Measurements from ENCODE around the gene COQ10A. TPM values are rescaled to one million over a fixed set of nuclear protein-coding genes. Genes with fewer than 3 reads are reported as not detected.

The COQ10A gene
- polyA plus RNA-seq, 1 donor (not counting 4 experiments of a cell fraction or from before 2014, with no cell fraction given) = 11.6 TPM

GRCh38 chr12:56242986-56243385 lies 23.8 kb upstream of the COQ10A start:
- Histone ChIP-seq H3K79me2 (ENCODE audit: control insufficient read depth, insufficient read depth, low read length) (peaks cover 1% of the 10 kb centered on the region), H4K20me1 (ENCODE audit: control insufficient read depth, extremely low read depth, insufficient read depth, low read length) (peaks cover 3% of the 10 kb centered on the region), H3K4me3 (ENCODE audit: control insufficient read depth in 2 of 3, extremely low read depth in 1 of 3, insufficient read depth in 2 of 3, low read depth in 1 of 3, low read length in 3 of 3) (no peak overlapping the region), H3K27me3 (ENCODE audit: control insufficient read depth, extremely low read depth, insufficient read depth, low read length) (no peaks in the 10 kb centered on the region), H2AFZ (ENCODE audit: control insufficient read depth, low read length) (no peak overlapping the region), H3K9me3 (ENCODE audit: control insufficient read depth, low read depth, low read length) (no peaks in the 10 kb centered on the region), H3K4me2 (ENCODE audit: control insufficient read depth, extremely low read depth, insufficient read depth, low read depth, low read length) (no peak overlapping the region), H3K27ac (ENCODE audit: control insufficient read depth, insufficient read depth, low read length) (no peak overlapping the region), H3K9ac (ENCODE audit: control insufficient read depth, extremely low read depth, insufficient read depth, low read length) (no peak overlapping the region), H3K9me1 (ENCODE audit: control insufficient read depth, extremely low read depth, insufficient read depth, low read length) (no peaks in the 10 kb centered on the region), H3K36me3 (ENCODE audit: control insufficient read depth in 2 of 2, extremely low read depth in 1 of 2, insufficient read depth in 2 of 2, low read length in 2 of 2) (peaks cover 40 to 57% of the 10 kb centered on the region in 2 experiments), H3K4me1 (ENCODE audit: control insufficient read depth, extremely low read depth, insufficient read depth, low read length) (no peaks in the 10 kb centered on the region)
- FAIRE-seq (no peak), DNase-seq (ENCODE audit: low read depth, low spot score) (no peak)
- TF ChIP-seq, protein P1, sequence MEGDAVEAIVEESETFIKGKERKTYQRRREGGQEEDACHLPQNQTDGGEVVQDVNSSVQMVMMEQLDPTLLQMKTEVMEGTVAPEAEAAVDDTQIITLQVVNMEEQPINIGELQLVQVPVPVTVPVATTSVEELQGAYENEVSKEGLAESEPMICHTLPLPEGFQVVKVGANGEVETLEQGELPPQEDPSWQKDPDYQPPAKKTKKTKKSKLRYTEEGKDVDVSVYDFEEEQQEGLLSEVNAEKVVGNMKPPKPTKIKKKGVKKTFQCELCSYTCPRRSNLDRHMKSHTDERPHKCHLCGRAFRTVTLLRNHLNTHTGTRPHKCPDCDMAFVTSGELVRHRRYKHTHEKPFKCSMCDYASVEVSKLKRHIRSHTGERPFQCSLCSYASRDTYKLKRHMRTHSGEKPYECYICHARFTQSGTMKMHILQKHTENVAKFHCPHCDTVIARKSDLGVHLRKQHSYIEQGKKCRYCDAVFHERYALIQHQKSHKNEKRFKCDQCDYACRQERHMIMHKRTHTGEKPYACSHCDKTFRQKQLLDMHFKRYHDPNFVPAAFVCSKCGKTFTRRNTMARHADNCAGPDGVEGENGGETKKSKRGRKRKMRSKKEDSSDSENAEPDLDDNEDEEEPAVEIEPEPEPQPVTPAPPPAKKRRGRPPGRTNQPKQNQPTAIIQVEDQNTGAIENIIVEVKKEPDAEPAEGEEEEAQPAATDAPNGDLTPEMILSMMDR (optimal IDR thresholded peaks at IDR 0.05 in 1 of 3, IDR thresholded peaks at IDR 0.05 in 1 of 3, conservative IDR thresholded peaks at IDR 0.05 in 1 of 3; ENCODE audit: extremely low read depth in 1 of 3, insufficient read depth in 2 of 3, low read length in 3 of 3) = no peak
- TF ChIP-seq EZH2 (IDR thresholded peaks at IDR 0.05; ENCODE audit: low read length) = no peak
- dilution Hi-C loops (cut with MboI; ENCODE audit: extremely low pct_ligation_motif_present, low sequenced_read_pairs) = no loop called here

GRCh38 chr12:56243731-56244181 lies 23.0 kb upstream of the COQ10A start:
- Histone ChIP-seq H3K9ac (ENCODE audit: control insufficient read depth, extremely low read depth, insufficient read depth, low read length) (no peak overlapping the region), H3K4me3 (ENCODE audit: control insufficient read depth in 2 of 3, extremely low read depth in 1 of 3, insufficient read depth in 2 of 3, low read depth in 1 of 3, low read length in 3 of 3) (no peak overlapping the region), H3K4me1 (ENCODE audit: control insufficient read depth, extremely low read depth, insufficient read depth, low read length) (no peaks in the 10 kb centered on the region), H3K36me3 (ENCODE audit: control insufficient read depth in 2 of 2, extremely low read depth in 1 of 2, insufficient read depth in 2 of 2, low read length in 2 of 2) (peaks cover 45 to 62% of the 10 kb centered on the region in 2 experiments), H3K79me2 (ENCODE audit: control insufficient read depth, insufficient read depth, low read length) (peaks cover 1% of the 10 kb centered on the region), H2AFZ (ENCODE audit: control insufficient read depth, low read length) (no peak overlapping the region), H3K9me1 (ENCODE audit: control insufficient read depth, extremely low read depth, insufficient read depth, low read length) (no peaks in the 10 kb centered on the region), H3K9me3 (ENCODE audit: control insufficient read depth, low read depth, low read length) (no peaks in the 10 kb centered on the region), H3K27me3 (ENCODE audit: control insufficient read depth, extremely low read depth, insufficient read depth, low read length) (no peaks in the 10 kb centered on the region), H4K20me1 (ENCODE audit: control insufficient read depth, extremely low read depth, insufficient read depth, low read length) (peaks cover 3% of the 10 kb centered on the region), H3K27ac (ENCODE audit: control insufficient read depth, insufficient read depth, low read length) (no peak overlapping the region), H3K4me2 (ENCODE audit: control insufficient read depth, extremely low read depth, insufficient read depth, low read depth, low read length) (no peak overlapping the region)
- FAIRE-seq = no peak
- dilution Hi-C loops (cut with MboI; ENCODE audit: extremely low pct_ligation_motif_present, low sequenced_read_pairs) = no loop called here
- DNase-seq (ENCODE audit: low read depth, low spot score) = no peak
- TF ChIP-seq EZH2 (IDR thresholded peaks at IDR 0.05; ENCODE audit: low read length) = no peak
- TF ChIP-seq, protein P1 (optimal IDR thresholded peaks at IDR 0.05 in 1 of 3, IDR thresholded peaks at IDR 0.05 in 1 of 3, conservative IDR thresholded peaks at IDR 0.05 in 1 of 3; ENCODE audit: extremely low read depth in 1 of 3, insufficient read depth in 2 of 3, low read length in 3 of 3) = no peak
